Measurements from ENCODE around the gene ACOX3.
"Not testable (repeated sequence)": the region's sequence is repeated elsewhere in the genome, so short reads cannot be mapped to it uniquely, and the experiment has no call there.

The ACOX3 gene

GRCh38 chr4:8370106-8370787 is 70.3 kb downstream of the ACOX3 start:
- DNase-seq, result no peak

- no peak for DNase-seq
Observed at GRCh38 chr4:8369426-8370105, 71.0 kb downstream of the ACOX3 start.

- no peak for DNase-seq
Observed at GRCh38 chr4:8368998-8369397, 71.5 kb downstream of the ACOX3 start.

- DNase-seq, result no peak
Observed at GRCh38 chr4:8368061-8368481, 72.5 kb downstream of the ACOX3 start.

- no peak for DNase-seq
Observed at GRCh38 chr4:8366601-8367000, 73.9 kb downstream of the ACOX3 start.

- DNase-seq, result no peak
Observed at GRCh38 chr4:8365951-8366350, 74.6 kb downstream of the ACOX3 start.

- no peak for DNase-seq
Observed at GRCh38 chr4:8365353-8365752, 75.2 kb downstream of the ACOX3 start.

- no peak for DNase-seq
Observed at GRCh38 chr4:8364848-8365350, 75.6 kb downstream of the ACOX3 start.

GRCh38 chr4:8364141-8364540 is 76.4 kb downstream of the ACOX3 start:
- no peak for DNase-seq

- DNase-seq, result no peak
Observed at GRCh38 chr4:8362483-8362882, 78.0 kb downstream of the ACOX3 start.

GRCh38 chr4:8359193-8359592 is 81.3 kb downstream of the ACOX3 start:
- DNase-seq, result no peak

GRCh38 chr4:8356856-8357255 is 83.7 kb downstream of the ACOX3 start:
- DNase-seq, result no peak

- DNase-seq, result no peak
Observed at GRCh38 chr4:8355864-8356565, 84.5 kb downstream of the ACOX3 start.

- DNase-seq, result no peak
Observed at GRCh38 chr4:8355306-8355705, 85.2 kb downstream of the ACOX3 start.

- DNase-seq, result no peak
Observed at GRCh38 chr4:8353912-8354453, 86.5 kb downstream of the ACOX3 start.

- DNase-seq, result no peak
Observed at GRCh38 chr4:8353158-8353669, 87.3 kb downstream of the ACOX3 start.

- DNase-seq, result no peak
Observed at GRCh38 chr4:8352368-8353157, 88.0 kb downstream of the ACOX3 start.

GRCh38 chr4:8351931-8352367 is 88.6 kb downstream of the ACOX3 start:
- DNase-seq, result no peak

GRCh38 chr4:8350841-8351461 is 89.6 kb downstream of the ACOX3 start:
- DNase-seq, result no peak

GRCh38 chr4:8350352-8350751 is 90.2 kb downstream of the ACOX3 start:
- no peak for DNase-seq

GRCh38 chr4:8349664-8350236 is 90.8 kb downstream of the ACOX3 start:
- DNase-seq, result no peak

GRCh38 chr4:8349236-8349635 is 91.3 kb downstream of the ACOX3 start:
- DNase-seq, result not testable (repeated sequence)

Measured in NCI-H1694 (cell line).